Endothelial cell (in vitro differentiated cells): ENCODE results near the gene ERGIC1. TPM values are rescaled to one million over a fixed set of nuclear protein-coding genes. Genes with fewer than 3 reads are reported as not detected.

Source experiments
- total RNA-seq: library from RNA; stranded (reverse); fragmentation: NEBNext Ultra II Directional; extraction: Animal tissue kit (Norgen Biotek cat#: 25700); gene quantifications from one replicate; pipeline ENCODE4 v1.2.1, GENCODE V29; 2021; ENCODE audit not compliant: unreplicated experiment

ERGIC1 gene
- total RNA-seq, 1 donor from 2014 or later = 67.1 TPM

Other genes starting within 250 kb of the ERGIC1 start
- gene NEURL1B, start 193.0 kb upstream of the ERGIC1 start, total RNA-seq = 0.13 TPM
- gene DUSP1, start 63.1 kb upstream of the ERGIC1 start, total RNA-seq = 25.3 TPM
- gene RPL26L1, start 125.2 kb downstream of the ERGIC1 start, total RNA-seq = 48.6 TPM
- gene ATP6V0E1, start 149.5 kb downstream of the ERGIC1 start, total RNA-seq = 147 TPM
- gene CREBRF, start 222.1 kb downstream of the ERGIC1 start, total RNA-seq = 19.9 TPM